Ishikawa (cell line): ENCODE measurements around the gene TMEM164.

Experiments used
- CEBPB ChIP-seq: IDR thresholded peaks from 2 replicates; pipeline ENCODE4 v1.6.1; 2012
- CREB1 ChIP-seq: IDR thresholded peaks from 2 replicates; pipeline ENCODE4 v1.6.1; 2012; ENCODE audit warnings: low read depth
- EGR1 ChIP-seq: IDR thresholded peaks from 2 replicates; pipeline ENCODE4 v1.6.1; 2012
- EP300 ChIP-seq: IDR thresholded peaks from 2 replicates; pipeline ENCODE4 v1.6.1; 2012; ENCODE audit warnings: borderline replicate concordance
- FOXM1 ChIP-seq: IDR thresholded peaks from 2 replicates; pipeline ENCODE4 v1.6.1; 2012; ENCODE audit warnings: low read depth, borderline replicate concordance
- NFIC ChIP-seq: IDR thresholded peaks from 2 replicates; pipeline ENCODE4 v1.6.1; 2012
- RAD21 ChIP-seq: IDR thresholded peaks from 2 replicates; pipeline ENCODE4 v1.6.1; 2012; ENCODE audit warnings: low read depth
- TEAD4 ChIP-seq: IDR thresholded peaks from 2 replicates; pipeline ENCODE4 v1.6.1; 2012
- YY1 ChIP-seq: IDR thresholded peaks from 2 replicates; pipeline ENCODE4 v1.6.1; 2012; ENCODE audit warnings: low read depth
- TF ChIP-seq, protein P1 (sequence below): IDR thresholded peaks from 2 replicates; pipeline ENCODE4 v1.6.1; 2012; ENCODE audit warnings: low read depth, mild to moderate bottlenecking
- TF ChIP-seq, protein P2 (sequence below): IDR thresholded peaks from 2 replicates; pipeline ENCODE4 v1.6.1; 2012

DNA sequence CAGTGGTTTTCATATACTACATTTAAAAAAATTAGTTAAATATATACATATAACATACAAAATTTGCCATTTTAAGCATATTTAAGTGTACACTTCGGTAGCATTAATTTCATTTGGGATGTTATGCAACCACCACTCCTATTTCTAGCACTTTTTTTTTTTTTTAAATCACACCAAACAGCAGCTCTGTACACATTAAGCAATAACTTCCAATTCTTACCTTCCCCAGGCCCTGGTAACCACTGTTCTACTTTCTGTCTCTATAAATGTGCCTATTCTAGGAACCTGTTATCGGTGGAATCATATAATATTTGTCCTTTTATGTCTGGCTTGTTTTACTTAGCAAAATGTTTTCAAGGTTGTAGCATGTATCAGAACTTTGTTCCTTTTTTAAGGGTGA lies 39.1 kb downstream of the TMEM164 start:
- TF ChIP-seq TEAD4, result no peak
- TF ChIP-seq, protein P1, sequence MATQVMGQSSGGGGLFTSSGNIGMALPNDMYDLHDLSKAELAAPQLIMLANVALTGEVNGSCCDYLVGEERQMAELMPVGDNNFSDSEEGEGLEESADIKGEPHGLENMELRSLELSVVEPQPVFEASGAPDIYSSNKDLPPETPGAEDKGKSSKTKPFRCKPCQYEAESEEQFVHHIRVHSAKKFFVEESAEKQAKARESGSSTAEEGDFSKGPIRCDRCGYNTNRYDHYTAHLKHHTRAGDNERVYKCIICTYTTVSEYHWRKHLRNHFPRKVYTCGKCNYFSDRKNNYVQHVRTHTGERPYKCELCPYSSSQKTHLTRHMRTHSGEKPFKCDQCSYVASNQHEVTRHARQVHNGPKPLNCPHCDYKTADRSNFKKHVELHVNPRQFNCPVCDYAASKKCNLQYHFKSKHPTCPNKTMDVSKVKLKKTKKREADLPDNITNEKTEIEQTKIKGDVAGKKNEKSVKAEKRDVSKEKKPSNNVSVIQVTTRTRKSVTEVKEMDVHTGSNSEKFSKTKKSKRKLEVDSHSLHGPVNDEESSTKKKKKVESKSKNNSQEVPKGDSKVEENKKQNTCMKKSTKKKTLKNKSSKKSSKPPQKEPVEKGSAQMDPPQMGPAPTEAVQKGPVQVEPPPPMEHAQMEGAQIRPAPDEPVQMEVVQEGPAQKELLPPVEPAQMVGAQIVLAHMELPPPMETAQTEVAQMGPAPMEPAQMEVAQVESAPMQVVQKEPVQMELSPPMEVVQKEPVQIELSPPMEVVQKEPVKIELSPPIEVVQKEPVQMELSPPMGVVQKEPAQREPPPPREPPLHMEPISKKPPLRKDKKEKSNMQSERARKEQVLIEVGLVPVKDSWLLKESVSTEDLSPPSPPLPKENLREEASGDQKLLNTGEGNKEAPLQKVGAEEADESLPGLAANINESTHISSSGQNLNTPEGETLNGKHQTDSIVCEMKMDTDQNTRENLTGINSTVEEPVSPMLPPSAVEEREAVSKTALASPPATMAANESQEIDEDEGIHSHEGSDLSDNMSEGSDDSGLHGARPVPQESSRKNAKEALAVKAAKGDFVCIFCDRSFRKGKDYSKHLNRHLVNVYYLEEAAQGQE, result no peak
- no peak for TF ChIP-seq EP300
- no peak for TF ChIP-seq EGR1
- no peak for TF ChIP-seq FOXM1
- TF ChIP-seq, protein P2, sequence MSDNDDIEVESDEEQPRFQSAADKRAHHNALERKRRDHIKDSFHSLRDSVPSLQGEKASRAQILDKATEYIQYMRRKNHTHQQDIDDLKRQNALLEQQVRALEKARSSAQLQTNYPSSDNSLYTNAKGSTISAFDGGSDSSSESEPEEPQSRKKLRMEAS, result no peak
- no peak for TF ChIP-seq RAD21
- TF ChIP-seq YY1, result no peak
- TF ChIP-seq NFIC, result no peak
- TF ChIP-seq CEBPB, result no peak
- TF ChIP-seq CREB1, result no peak
